Neuronal stem cell (in vitro differentiated cells): ENCODE results near the gene MAGED1.
A peak's percentile ranks its signal among the peaks of the same experiment; 100 is the strongest.

Source experiments
- DNase-seq: peaks from one replicate; pipeline ENCODE4 v3.0.0-alpha.2; 2013; ENCODE audit warnings: low spot score
- H2AFZ ChIP-seq: one replicate; pipeline ENCODE4 v1.6.1; 2013; ENCODE audit warnings: mild to moderate bottlenecking, low read length, inconsistent platforms
- H2AK5ac ChIP-seq: 2 replicates; pipeline ENCODE4 v1.6.1; 2013; ENCODE audit warnings: low read depth, mild to moderate bottlenecking, inconsistent platforms, low read length, moderate library complexity, mixed read lengths
- H2BK120ac ChIP-seq: 2 replicates; pipeline ENCODE4 v1.6.1; 2013; ENCODE audit warnings: low read depth, mild to moderate bottlenecking, inconsistent platforms, low read length, moderate library complexity, mixed read lengths
- H2BK12ac ChIP-seq: one replicate; pipeline ENCODE4 v1.6.1; 2013; ENCODE audit warnings: low read length, inconsistent platforms
- H2BK15ac ChIP-seq: 2 replicates; pipeline ENCODE4 v1.6.1; 2013; ENCODE audit warnings: mild to moderate bottlenecking, low read length, inconsistent platforms, mixed read lengths
- H2BK5ac ChIP-seq: one replicate; pipeline ENCODE4 v1.6.1; 2013; ENCODE audit warnings: inconsistent platforms, mild to moderate bottlenecking, low read length, moderate library complexity
- H3K14ac ChIP-seq: one replicate; pipeline ENCODE4 v1.6.1; 2013; ENCODE audit warnings: low read length, inconsistent platforms
- H3K18ac ChIP-seq: 2 replicates; pipeline ENCODE4 v1.6.1; 2013; ENCODE audit warnings: low read length, inconsistent platforms
- H3K23ac ChIP-seq: 2 replicates; pipeline ENCODE4 v1.6.1; 2013; ENCODE audit warnings: low read depth, mild to moderate bottlenecking, mixed read lengths, low read length, inconsistent platforms; ENCODE audit not compliant: poor library complexity
- H3K27ac ChIP-seq: replicated peaks from 3 replicates; pipeline ENCODE4 v1.5.1; 2013; ENCODE audit warnings: low read length, inconsistent platforms
- H3K27me3 ChIP-seq, 3 experiments: 2 replicates each; pipeline ENCODE4 v1.6.1; 2013; ENCODE audit warnings: low read length in 3 of 3, mild to moderate bottlenecking in 2 of 3, inconsistent platforms in 1 of 3, low read depth in 1 of 3, mixed read lengths in 1 of 3, moderate library complexity in 1 of 3; ENCODE audit not compliant: control insufficient read depth in 3 of 3, insufficient read depth in 3 of 3
- H3K36me3 ChIP-seq, 2 donors: replicated peaks in 1 of 2; 2 replicates each; pipeline ENCODE4 v1.6.1; 2013; ENCODE audit warnings: low read length in 2 of 2; ENCODE audit not compliant: control insufficient read depth in 2 of 2, insufficient read depth in 2 of 2
- H3K4ac ChIP-seq: 2 replicates; pipeline ENCODE4 v1.6.1; 2013; ENCODE audit warnings: inconsistent platforms, mild to moderate bottlenecking, low read length, moderate library complexity
- H3K4me1 ChIP-seq, 2 donors: 1 replicate in 1 of 2; 2 replicates in 1 of 2; pipeline ENCODE4 v1.6.1; 2013; ENCODE audit warnings: low read length in 2 of 2, low read depth in 1 of 2; ENCODE audit not compliant: control insufficient read depth in 2 of 2, insufficient read depth in 1 of 2
- H3K4me2 ChIP-seq: one replicate; pipeline ENCODE4 v1.6.1; 2013; ENCODE audit warnings: mild to moderate bottlenecking, low read length, inconsistent platforms; ENCODE audit not compliant: insufficient read depth, poor library complexity, severe bottlenecking
- H3K4me3 ChIP-seq, 2 donors: 2 replicates each; pipeline ENCODE4 v1.5.1; 2013; ENCODE audit warnings: low read length in 2 of 2, mild to moderate bottlenecking in 2 of 2, inconsistent platforms in 1 of 2, moderate library complexity in 1 of 2
- H3K79me1 ChIP-seq: one replicate; pipeline ENCODE4 v1.6.1; 2013; ENCODE audit warnings: low read depth, mild to moderate bottlenecking, inconsistent platforms, low read length, moderate library complexity
- H3K9ac ChIP-seq: one replicate; pipeline ENCODE4 v1.6.1; 2013; ENCODE audit warnings: mild to moderate bottlenecking, low read depth, low read length, inconsistent platforms; ENCODE audit not compliant: poor library complexity
- H3K9me3 ChIP-seq, 2 donors: replicated peaks in 1 of 2; 2 replicates each; pipeline versions ENCODE3 to v1.6.1; 2013; ENCODE audit warnings: low read length in 2 of 2, mild to moderate bottlenecking in 2 of 2, inconsistent platforms in 1 of 2, low read depth in 1 of 2, mixed read lengths in 1 of 2, moderate library complexity in 1 of 2; ENCODE audit not compliant: control insufficient read depth in 2 of 2, insufficient read depth in 1 of 2
- H4K8ac ChIP-seq: one replicate; pipeline ENCODE4 v1.6.1; 2013; ENCODE audit warnings: low read depth, mild to moderate bottlenecking, inconsistent platforms, low read length, moderate library complexity
- H4K91ac ChIP-seq: one replicate; pipeline ENCODE4 v1.6.1; 2013; ENCODE audit warnings: low read length, low read depth, mild to moderate bottlenecking, inconsistent platforms; ENCODE audit not compliant: poor library complexity
- WGBS, 2 donors: extraction: QIAGEN DNeasy Blood & Tissue Kit; methylation state at CpG; one replicate each; pipeline ENCODE4 v1.1.7; 2013; ENCODE audit warnings: missing lambda C conversion rate in 2 of 2, mixed read lengths in 1 of 2; ENCODE audit not compliant: insufficient read length in 2 of 2, insufficient replicate concordance in 1 of 2; ENCODE audit errors: extremely low coverage in 2 of 2; 5-methylcytosine and 5-hydroxymethylcytosine counted together

Gene MAGED1

GRCh38 chrX:51889851-51890250 lies 3.6 kb upstream of the MAGED1 start:
- no peaks in the 10 kb centered on the region for H3K36me3 ChIP-seq
- no peak overlapping the region for H3K23ac ChIP-seq
- H3K9me3 ChIP-seq = no peaks in the 10 kb centered on the region
- H3K27ac ChIP-seq = no peak overlapping the region
- DNase-seq = no peak
- H2BK12ac ChIP-seq = no peak overlapping the region
- H3K4ac ChIP-seq = no peak overlapping the region
- no peaks in the 10 kb centered on the region for H3K27me3 ChIP-seq
- no peak overlapping the region for H2BK15ac ChIP-seq
- no peak overlapping the region for H3K18ac ChIP-seq
- no peak overlapping the region for H4K8ac ChIP-seq
- H3K4me1 ChIP-seq = peaks cover 8 to 12% of the 10 kb centered on the region in 2 donors
- H3K4me3 ChIP-seq = no peak overlapping the region
- peaks cover 2% of the 10 kb centered on the region for H3K79me1 ChIP-seq
- H2BK120ac ChIP-seq = no peak overlapping the region
- H2AK5ac ChIP-seq = no peak overlapping the region
- H4K91ac ChIP-seq = no peak overlapping the region
- no peak overlapping the region for H3K14ac ChIP-seq
- no peak overlapping the region for H3K4me2 ChIP-seq
- no peak overlapping the region for H2BK5ac ChIP-seq
- H2AFZ ChIP-seq = no peak overlapping the region
- no peak overlapping the region for H3K9ac ChIP-seq

GRCh38 chrX:51891245-51891644 lies 2.2 kb upstream of the MAGED1 start:
- WGBS, 2 donors = no CpG with 5 or more reads among the region's 1 CpG
- Histone ChIP-seq H3K36me3 (peaks cover 6 to 12% of the 10 kb centered on the region in 2 donors), H3K27me3 (no peaks in the 10 kb centered on the region), H4K91ac (no peak overlapping the region), H3K79me1 (peaks cover 2% of the 10 kb centered on the region), H3K9ac (no peak overlapping the region), H4K8ac (no peak overlapping the region), H2BK15ac (no peak overlapping the region), H2AK5ac (no peak overlapping the region), H2BK12ac (no peak overlapping the region), H3K4ac (no peak overlapping the region), H3K18ac (no peak overlapping the region), H2BK5ac (no peak overlapping the region), H3K9me3 (no peaks in the 10 kb centered on the region), H3K4me2 (no peak overlapping the region), H2BK120ac (no peak overlapping the region), H3K23ac (no peak overlapping the region), H3K27ac (no peak overlapping the region), H3K14ac (no peak overlapping the region), H3K4me3 (no peak overlapping the region), H2AFZ (peak overlapping the region; percentile 59), H3K4me1 (peaks cover 10 to 15% of the 10 kb centered on the region in 2 donors)
- no peak for DNase-seq

- Histone ChIP-seq H2AFZ (peak overlapping the region; percentile 59), H2BK12ac (no peak overlapping the region), H2BK120ac (no peak overlapping the region), H4K8ac (no peak overlapping the region), H3K79me1 (peaks cover 5% of the 10 kb centered on the region), H4K91ac (no peak overlapping the region), H3K36me3 (peaks cover 12 to 19% of the 10 kb centered on the region in 2 donors), H3K9me3 (no peaks in the 10 kb centered on the region), H3K4ac (no peak overlapping the region), H3K23ac (no peak overlapping the region), H3K14ac (no peak overlapping the region), H3K4me3 (peak overlapping the region in 1 of 2 donors; percentile 87), H3K4me2 (peak overlapping the region; percentile 11), H2BK5ac (no peak overlapping the region), H3K4me1 (peaks cover 10 to 15% of the 10 kb centered on the region in 2 donors), H3K18ac (no peak overlapping the region), H2BK15ac (no peak overlapping the region), H3K9ac (no peak overlapping the region), H2AK5ac (no peak overlapping the region), H3K27ac (peak overlapping the region; percentile 88), H3K27me3 (no peaks in the 10 kb centered on the region)
- no CpG with 5 or more reads among the region's 6 CpGs for WGBS, 2 donors
- DNase-seq = no peak
Measured at GRCh38 chrX:51891821-51892551, 1.4 kb upstream of the MAGED1 start.

GRCh38 chrX:51893931-51894696 lies 691 bp downstream of the MAGED1 start:
- Histone ChIP-seq H2AFZ (peak overlapping the region; percentile 21), H3K9me3 (no peaks in the 10 kb centered on the region), H2AK5ac (no peak overlapping the region), H3K14ac (no peak overlapping the region), H3K4me2 (peak overlapping the region; percentile 60), H2BK120ac (no peak overlapping the region), H3K27ac (peak overlapping the region; percentile 69), H3K4ac (no peak overlapping the region), H2BK15ac (no peak overlapping the region), H2BK12ac (no peak overlapping the region), H3K23ac (no peak overlapping the region), H2BK5ac (no peak overlapping the region), H3K36me3 (peaks cover 27 to 38% of the 10 kb centered on the region in 2 donors), H3K9ac (peak overlapping the region; percentile 63), H3K27me3 (no peaks in the 10 kb centered on the region), H4K91ac (no peak overlapping the region), H3K79me1 (peaks cover 5% of the 10 kb centered on the region), H3K4me3 (peak overlapping the region; percentile 87 to 95), H4K8ac (no peak overlapping the region), H3K18ac (no peak overlapping the region), H3K4me1 (peaks cover 10 to 15% of the 10 kb centered on the region in 2 donors)
- peak; percentile 23 for DNase-seq
- no CpG with 5 or more reads among the region's 32 CpGs for WGBS, 2 donors
